H7 (cell line): ENCODE results near the gene CFDP1. TPM values are rescaled to one million over a fixed set of nuclear protein-coding genes. Genes with fewer than 3 reads are reported as not detected.

Experiments used
- DNase-seq: peaks from one replicate; pipeline ENCODE4 v3.0.0; 2012
- H3K27me3 ChIP-seq: 2 replicates; pipeline ENCODE4 v1.6.0; 2011; ENCODE audit warnings: mild to moderate bottlenecking, low read length; ENCODE audit not compliant: control insufficient read depth, insufficient read depth
- H3K36me3 ChIP-seq: replicated peaks from 2 replicates; pipeline ENCODE4 v1.5.1; 2011; ENCODE audit warnings: low read length; ENCODE audit not compliant: control insufficient read depth, insufficient read depth
- H3K4me3 ChIP-seq: 2 replicates; pipeline ENCODE4 v1.5.1; 2011; ENCODE audit warnings: low read depth, mild to moderate bottlenecking, control low read depth, low read length, moderate library complexity; ENCODE audit not compliant: insufficient read depth
- total RNA-seq: library from RNA; depleted of rRNA; stranded (reverse); fragments of >200 nt; shearing (Covaris generic); gene quantifications from 2 replicates; pipeline ENCODE4 v1.2.3, GENCODE V29; 2014

CFDP1 gene
- total RNA-seq, 1 experiment from 2014 or later, result 36.0 TPM

DNA sequence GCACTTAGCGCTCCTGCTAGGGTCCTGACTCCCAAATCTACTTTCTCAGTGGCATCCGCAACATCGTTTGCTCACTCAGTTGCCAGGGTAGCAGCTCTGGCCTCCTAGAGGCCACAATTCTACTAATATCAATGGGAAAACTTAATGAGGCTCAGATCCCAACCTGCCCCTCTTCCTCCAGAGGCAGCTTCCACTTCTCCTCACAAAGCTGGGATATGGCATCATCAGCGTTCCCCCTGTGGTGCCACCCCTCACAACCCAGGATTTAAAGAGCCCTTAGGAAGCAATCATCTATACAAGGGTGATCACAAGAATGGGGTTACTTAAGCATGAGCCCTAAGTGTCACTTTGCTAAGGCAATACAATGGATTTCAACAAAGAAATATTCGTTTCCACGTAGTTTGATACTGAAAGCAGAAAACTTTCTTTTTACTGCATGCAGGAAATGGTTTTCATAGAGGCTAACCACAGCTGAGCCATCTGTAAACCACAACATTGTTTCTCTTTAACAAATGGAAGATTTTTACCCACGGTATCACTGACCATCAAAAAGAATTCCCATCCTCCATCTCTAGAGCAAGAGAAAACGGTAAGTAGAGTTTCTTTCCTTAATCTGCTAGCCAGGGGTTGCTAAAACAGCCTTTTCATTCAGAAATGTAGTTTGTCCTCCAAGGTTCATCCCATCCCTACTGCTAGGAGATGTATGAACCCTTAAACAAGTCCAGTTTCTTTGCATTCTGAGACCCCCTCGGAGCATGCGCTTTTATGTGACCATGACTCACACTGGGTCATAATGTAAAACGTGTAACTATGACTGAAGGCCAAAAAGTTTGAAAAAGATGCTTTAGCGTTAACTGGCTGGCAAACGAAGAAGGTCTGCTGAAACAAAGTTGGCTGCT, 113.5 kb downstream of the CFDP1 start:
- DNase-seq, result no peak
- no peak overlapping the region for H3K4me3 ChIP-seq
- no peaks in the 10 kb centered on the region; the same call in none of the 2 replicates for H3K36me3 ChIP-seq
- H3K27me3 ChIP-seq, result no peaks in the 10 kb centered on the region

- DNase-seq, result no peak
- Histone ChIP-seq H3K4me3 (no peak overlapping the region), H3K27me3 (no peaks in the 10 kb centered on the region), H3K36me3 (peaks cover 1% of the 10 kb centered on the region)
Measured at GRCh38 chr16:75318737-75319136, 114.6 kb downstream of the CFDP1 start.

- Histone ChIP-seq H3K36me3 (peaks cover 1% of the 10 kb centered on the region), H3K4me3 (no peak overlapping the region), H3K27me3 (no peaks in the 10 kb centered on the region)
- DNase-seq, result no peak
Measured at GRCh38 chr16:75317532-75317931, 115.8 kb downstream of the CFDP1 start.

DNA sequence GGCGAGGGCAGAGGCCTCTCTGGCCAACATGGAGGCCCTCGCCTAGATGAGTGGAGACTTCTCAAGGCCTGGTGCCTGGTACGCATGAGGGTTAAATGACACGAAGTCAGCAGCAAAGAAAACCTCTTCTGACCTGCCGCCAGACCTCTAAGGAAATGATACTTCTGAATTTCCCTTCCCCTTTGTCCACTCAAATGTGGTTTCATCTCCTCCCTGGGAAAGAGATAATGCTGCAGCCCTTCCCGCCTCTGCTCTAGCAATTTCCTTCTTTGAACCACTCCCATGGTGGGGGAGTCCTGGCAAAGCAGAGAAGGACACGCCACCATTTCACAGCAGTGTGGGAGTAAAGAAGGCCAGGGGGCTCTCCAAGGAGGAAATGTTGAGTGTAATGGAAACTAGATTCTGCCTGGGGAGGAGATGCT, 116.2 kb downstream of the CFDP1 start:
- peaks cover 1% of the 10 kb centered on the region for H3K36me3 ChIP-seq
- DNase-seq, result no peak
- no peaks in the 10 kb centered on the region for H3K27me3 ChIP-seq
- no peak overlapping the region for H3K4me3 ChIP-seq

- no peaks in the 10 kb centered on the region for H3K27me3 ChIP-seq
- peaks cover 1% of the 10 kb centered on the region for H3K36me3 ChIP-seq
- no peak for DNase-seq
- no peak overlapping the region for H3K4me3 ChIP-seq
Measured at GRCh38 chr16:75315539-75316306, 117.6 kb downstream of the CFDP1 start.

DNA sequence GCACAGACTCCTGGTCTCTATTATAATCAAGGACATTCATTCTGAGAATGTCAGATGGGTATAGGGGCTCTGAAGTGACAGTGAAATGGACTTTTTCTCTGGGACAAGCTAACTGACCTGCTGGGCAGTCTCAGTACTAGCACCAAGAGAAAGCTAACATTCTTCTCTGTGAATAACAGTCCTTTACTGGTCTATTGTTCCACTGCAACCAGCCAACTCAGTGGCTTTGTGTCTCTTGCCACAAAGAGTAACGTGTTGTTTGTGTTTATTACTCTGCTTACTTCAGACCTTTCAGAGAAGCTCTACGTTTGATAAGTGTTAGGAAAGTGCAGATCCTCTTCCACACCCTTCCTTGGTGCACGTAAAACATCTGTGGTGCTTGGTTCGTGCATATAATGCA, 120.4 kb downstream of the CFDP1 start:
- Histone ChIP-seq H3K36me3 (peaks cover 1% of the 10 kb centered on the region), H3K4me3 (no peak overlapping the region), H3K27me3 (no peaks in the 10 kb centered on the region)
- DNase-seq, result no peak

GRCh38 chr16:75311383-75311938, 121.8 kb downstream of the CFDP1 start:
- Histone ChIP-seq H3K4me3 (no peak overlapping the region), H3K36me3 (peaks cover 1% of the 10 kb centered on the region)
- DNase-seq, result no peak

GRCh38 chr16:75310541-75310940, 122.8 kb downstream of the CFDP1 start:
- Histone ChIP-seq H3K4me3 (no peak overlapping the region), H3K27me3 (no peaks in the 10 kb centered on the region), H3K36me3 (peaks cover 1% of the 10 kb centered on the region)
- DNase-seq, result no peak

More at GRCh38 chr16:75311383-75311938, 121.8 kb downstream of the CFDP1 start:
- no peaks in the 10 kb centered on the region for H3K27me3 ChIP-seq

GRCh38 chr16:75309899-75310430, 123.3 kb downstream of the CFDP1 start:
- Histone ChIP-seq H3K36me3 (peaks cover 1% of the 10 kb centered on the region), H3K27me3 (no peaks in the 10 kb centered on the region), H3K4me3 (no peak overlapping the region)
- DNase-seq, result no peak

- Histone ChIP-seq H3K27me3 (no peaks in the 10 kb centered on the region), H3K4me3 (no peak overlapping the region), H3K36me3 (peaks cover 2% of the 10 kb centered on the region)
- DNase-seq, result peak; percentile 45
Measured at GRCh38 chr16:75309156-75309555, 124.1 kb downstream of the CFDP1 start.

GRCh38 chr16:75308011-75308410, 125.3 kb downstream of the CFDP1 start:
- no peak overlapping the region for H3K4me3 ChIP-seq
- no peaks in the 10 kb centered on the region for H3K27me3 ChIP-seq
- no peak for DNase-seq
- peaks cover 5% of the 10 kb centered on the region for H3K36me3 ChIP-seq

DNA sequence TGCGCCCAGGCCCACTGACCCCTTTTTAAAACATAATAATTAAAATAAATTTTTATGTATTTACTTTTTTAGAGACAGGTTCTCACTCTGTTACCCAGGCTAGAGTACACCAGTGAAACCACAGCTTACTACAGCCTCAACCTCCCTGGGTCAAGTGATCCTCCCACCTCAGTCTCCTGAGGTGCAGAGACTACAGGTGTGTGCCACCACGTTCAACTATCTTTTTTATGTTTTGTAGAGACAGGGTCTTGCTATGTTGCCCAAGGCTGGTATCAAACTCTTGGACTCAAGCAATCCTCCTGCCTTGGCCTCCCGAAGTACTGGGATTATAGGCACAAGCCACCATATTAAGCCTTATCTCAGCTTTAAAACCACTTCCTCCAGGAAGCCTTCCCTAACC, 125.8 kb downstream of the CFDP1 start:
- Histone ChIP-seq H3K36me3 (peaks cover 7% of the 10 kb centered on the region), H3K4me3 (no peak overlapping the region), H3K27me3 (no peaks in the 10 kb centered on the region)
- DNase-seq, result no peak

- Histone ChIP-seq H3K27me3 (no peaks in the 10 kb centered on the region), H3K36me3 (peaks cover 13% of the 10 kb centered on the region)
- DNase-seq, result no peak
Measured at GRCh38 chr16:75306099-75306762, 127.1 kb downstream of the CFDP1 start.

More at GRCh38 chr16:75306099-75306762, 127.1 kb downstream of the CFDP1 start:
- H3K4me3 ChIP-seq, result no peak overlapping the region
